NOMO-1 (cell line): ENCODE results near the gene MATN4.

Experiments used
- DNase-seq, 2 experiments: peaks; one replicate each; lab custom pipeline; 2025; ENCODE audit not compliant: unreplicated experiment in 2 of 2; lab: John Stamatoyannopoulos, UW

Gene MATN4

DNA sequence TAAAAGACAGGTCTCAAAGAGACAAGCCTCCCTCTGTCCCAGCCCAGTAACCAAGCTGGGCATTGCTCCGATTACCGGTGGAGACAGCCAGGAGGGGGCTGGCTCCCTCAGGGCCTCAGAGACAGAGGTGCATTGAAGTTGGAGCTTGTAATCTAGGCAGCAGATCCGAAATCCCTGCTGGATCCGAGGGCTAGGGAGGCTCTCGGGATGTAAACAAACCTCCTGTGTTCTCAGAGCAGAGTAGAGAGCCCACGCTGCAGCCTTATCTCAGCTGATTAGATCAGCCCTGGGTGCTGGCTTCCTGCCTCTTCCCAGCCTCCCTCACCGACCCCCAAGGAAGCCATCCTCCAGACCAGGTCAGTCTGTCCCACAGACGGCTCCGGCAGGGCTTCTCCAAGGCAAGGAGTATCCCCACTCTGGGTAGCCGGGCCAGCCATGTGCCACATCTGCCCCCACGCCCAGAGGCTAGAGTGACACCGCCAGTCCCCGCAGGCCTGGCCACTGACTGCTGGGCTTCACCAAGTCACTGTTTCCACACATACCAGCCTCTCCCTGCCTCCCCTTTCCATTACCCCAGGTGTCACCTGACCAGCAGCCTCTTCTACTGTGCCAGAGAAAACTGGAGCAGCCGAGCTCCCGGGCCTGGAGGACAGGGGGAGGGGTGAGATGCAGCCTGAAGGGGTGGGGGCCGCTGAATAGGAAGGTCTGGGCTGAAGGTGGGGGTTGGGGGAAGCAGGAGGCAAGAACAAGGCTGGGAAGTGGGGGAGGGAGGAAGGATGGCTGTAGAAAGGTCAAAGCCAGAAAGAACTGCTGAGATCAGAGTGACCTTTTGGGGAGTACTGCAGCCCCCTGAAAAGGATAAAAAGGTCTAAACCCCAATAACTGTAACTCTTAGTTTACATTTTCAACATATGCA, 34.1 kb upstream of the MATN4 start:
- DNase-seq, result no peak

DNA sequence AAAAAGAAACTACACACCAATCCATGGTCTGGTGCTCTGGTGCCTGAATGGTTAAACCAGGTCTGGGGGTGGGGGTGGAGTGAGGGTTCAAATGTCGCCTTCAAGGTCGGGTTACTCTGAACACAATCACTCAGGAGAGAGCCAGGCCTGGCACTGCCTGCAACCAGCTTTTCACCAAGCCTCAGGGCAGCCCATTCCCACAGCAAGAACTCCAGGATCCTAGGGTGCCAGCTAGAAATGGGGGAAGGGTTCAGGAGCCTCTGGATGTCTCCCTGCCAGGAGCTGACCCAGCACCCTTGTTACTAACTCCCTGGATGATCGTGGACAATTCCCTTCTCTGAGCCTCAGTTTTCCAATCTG, 33.5 kb upstream of the MATN4 start:
- no peak for DNase-seq

DNA sequence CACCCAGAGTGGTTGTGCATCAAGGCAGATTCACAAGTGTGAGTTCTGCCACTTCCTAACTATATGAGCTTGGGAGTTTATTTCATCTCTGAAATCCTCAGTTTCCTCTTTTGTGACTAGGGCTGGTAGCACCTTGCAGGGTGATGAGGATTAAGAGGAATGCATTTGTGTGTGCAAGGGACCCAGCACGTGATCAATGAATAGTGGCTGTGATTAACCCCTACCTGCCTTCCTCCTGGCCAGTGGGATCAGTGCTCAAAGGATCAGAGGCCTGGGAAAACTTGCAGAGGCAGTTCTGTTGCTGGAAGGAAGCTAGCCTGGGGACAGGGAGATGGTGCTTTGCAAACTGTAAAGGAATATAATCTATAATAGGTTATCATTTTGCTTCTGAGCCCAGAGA, 32.9 kb upstream of the MATN4 start:
- DNase-seq, result no peak

DNA sequence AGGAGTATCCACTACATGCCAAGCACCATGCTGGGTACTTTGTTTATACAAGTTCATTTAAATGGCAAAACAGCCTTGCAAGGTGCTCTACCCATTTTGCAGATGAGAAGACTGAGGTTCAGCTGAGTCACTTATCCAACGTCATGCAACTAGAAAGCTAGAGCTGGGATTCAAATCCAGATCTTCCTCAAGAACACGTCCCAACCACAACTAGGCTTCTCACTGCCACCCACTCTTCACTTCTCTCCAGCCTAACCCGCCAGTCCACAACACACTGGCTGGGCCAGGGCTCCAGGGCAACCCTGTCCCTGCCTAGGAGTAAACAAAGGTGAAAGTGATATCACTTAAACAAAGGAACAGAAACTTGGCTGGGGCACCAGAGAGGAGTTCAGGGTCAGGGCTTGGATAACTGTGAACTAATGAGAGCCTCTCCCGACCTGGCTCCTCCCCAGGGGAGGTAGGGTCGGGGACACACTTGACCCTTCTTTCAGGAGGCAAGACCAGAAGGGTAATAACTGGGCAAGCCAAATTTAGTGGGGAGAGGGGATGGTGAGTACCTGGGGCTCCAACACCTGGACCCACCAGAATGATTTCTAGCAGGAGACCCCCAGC, 32.2 kb upstream of the MATN4 start:
- DNase-seq, result no peak

DNA sequence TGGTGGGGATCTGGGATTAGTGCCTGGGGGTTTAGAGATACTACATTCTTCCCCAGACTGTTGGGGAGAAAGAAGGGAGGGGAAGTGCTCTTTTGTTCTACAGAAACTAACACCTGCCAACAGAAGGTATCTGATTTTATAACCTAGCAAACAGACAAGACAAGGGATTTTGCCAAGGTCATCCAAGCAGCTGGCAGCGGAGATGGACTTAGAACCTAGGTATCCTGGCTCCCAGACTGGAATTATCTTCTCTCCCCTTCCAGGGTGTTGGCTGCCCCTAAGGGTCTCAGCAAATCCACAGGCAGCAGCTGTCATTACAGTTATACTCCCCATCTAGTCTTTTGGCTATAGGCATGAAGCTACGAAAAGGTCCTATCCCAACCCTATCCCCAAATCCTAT, 31.7 kb upstream of the MATN4 start:
- no peak for DNase-seq

DNA sequence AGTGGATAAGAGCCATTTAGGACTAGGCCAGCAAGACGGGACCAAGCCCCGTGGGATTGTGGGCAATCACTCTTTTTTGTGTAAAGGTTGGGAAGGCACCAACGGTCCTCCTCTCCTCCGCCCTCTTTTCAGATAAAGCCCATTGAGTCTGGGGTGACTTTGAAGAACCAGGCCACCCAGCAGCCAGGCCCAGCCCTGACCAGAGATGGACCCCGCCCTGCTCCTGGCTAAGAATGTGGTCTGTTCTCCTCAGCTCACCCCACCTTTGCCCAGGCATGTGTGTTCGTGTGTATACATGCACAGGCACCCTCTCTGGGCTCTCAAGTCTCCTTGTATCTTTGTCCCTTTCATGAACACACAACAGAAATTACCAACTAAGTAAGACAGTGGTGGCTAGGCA, 31.0 kb upstream of the MATN4 start:
- no peak for DNase-seq

DNA sequence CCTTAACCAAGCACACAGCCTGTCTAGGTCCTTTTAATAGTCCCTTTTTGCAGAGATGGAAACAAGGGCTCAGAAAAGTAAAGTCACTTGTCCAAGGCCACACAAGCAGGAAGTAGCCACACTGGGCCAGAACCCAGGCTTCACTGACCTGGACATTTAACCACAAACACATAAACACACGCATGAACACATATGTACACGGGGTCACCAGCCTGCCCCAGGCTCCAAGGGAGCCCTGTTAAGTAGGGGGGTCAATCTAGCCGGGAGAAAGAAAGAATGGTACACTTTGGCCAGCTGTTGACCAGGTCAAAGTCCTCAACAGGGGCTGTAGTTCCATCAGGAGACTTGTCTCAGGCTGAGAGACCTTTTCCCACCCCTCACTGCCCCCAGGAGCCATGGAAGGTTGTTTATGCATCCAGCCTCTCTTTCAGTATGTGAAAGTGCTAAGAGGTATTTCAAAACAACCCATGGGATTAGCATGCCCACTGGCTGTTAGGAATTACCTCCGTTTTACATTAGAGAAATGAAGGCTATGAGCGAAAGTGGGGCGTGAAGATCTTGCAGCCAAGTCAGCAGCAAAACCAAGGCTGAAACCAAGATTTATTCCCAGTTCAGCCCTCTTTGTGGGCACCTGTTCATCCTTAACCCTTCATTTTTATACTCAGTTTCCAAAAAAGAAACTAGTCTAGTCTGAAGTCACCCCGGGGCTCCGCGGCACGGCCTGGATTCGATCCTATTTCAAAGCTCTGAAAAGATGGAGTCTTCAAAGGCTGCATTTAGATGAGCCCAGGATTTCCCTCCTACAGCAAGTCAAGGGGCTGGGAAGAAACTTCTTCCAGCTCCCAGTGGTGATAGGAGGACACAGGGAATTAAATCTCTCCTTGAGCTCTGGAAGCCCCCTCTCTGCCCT, 30.3 kb upstream of the MATN4 start:
- DNase-seq, result no peak

DNA sequence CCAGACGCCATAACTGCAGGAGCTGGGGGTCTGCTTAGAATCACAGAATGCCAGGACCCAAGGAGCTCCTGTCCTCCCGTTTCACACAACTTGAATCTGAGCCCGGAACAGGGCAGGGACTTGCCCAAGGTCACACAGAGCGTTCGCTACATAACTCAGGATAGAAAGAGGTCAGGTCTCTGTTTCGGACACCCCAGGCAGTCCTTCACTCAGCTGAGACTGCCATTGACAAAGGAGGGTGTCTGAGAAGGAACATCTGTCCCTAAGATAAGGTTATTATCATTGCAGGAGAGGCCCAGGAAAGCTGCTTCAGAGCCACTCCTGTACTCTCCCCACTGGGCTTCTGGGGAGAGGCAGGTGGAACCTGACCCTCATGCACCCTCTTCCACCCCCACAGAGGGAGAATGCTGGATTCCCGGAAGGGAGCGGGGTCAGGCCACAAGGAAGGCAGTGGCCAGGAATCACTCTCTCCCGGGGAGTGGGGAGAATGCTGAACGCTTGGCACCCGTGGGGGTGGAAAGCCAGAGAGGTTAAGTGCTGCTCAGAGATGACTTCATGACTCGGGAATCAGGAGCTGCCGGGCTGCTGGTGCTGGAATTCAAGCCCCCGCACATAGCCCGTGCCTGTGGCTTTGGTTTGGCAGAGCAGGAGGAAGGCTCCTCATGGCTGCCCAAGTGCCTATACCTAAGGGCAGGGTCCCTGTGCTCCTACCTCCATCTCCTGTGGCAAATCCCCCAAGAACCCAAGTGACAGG, 29.4 kb upstream of the MATN4 start:
- no peak for DNase-seq

DNA sequence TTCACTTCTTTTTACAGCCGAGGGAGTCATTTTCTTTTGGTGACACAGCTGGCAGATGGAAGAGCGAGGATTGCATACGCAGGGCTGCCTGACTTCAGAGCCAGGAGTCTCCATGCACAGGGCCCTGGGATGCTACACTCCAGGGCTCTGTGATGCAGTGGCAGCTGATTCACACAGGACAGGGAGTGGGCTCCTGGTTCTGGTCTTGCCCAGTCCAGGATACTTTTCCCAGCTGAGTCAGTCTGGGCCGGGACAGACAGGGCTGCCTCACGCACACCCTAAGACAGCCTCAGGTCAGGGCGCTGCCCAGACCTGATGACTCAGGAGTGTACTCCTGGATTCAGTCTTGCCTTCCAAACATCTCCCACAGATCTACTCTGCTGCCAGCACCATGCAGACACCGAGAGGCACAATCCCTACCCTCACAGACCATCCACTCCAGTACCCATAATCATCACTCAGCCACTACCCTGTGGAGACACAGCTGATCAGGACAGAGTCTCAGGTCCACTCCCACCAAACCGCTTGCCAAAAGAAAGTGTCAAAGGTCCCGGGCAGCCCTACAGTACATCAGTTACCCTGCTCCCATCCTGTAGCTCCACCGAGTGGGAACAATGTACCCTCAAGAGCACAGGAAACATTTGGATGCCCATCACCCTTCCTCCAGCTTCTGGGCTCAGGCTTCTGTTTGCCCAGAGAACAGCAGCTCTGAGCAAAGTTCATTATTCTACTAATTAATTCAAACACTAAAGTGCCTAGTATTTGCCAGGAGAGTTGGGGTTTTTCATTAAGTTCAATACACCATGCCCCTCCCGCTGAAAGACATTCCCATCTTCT, 28.6 kb upstream of the MATN4 start:
- DNase-seq, result no peak

DNA sequence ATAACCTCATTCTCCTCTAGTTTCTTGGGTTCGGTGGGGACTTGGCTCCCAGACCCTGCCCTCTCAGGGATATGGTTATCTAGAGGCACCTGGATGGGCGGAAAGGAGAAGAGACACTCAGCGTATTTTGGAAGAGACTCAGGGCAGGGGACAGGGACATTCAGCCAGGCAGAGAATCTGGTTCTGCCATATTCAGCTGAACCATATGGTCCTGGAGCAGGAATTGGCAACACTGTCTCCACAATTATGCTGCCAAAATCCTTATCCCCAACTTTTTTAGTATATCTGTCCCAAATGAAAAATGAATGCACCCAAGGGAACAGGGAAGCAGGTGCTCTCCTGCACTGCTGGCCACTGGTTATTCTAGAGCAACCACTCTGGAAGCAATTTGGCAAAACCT, 22.4 kb upstream of the MATN4 start:
- no peak for DNase-seq

DNA sequence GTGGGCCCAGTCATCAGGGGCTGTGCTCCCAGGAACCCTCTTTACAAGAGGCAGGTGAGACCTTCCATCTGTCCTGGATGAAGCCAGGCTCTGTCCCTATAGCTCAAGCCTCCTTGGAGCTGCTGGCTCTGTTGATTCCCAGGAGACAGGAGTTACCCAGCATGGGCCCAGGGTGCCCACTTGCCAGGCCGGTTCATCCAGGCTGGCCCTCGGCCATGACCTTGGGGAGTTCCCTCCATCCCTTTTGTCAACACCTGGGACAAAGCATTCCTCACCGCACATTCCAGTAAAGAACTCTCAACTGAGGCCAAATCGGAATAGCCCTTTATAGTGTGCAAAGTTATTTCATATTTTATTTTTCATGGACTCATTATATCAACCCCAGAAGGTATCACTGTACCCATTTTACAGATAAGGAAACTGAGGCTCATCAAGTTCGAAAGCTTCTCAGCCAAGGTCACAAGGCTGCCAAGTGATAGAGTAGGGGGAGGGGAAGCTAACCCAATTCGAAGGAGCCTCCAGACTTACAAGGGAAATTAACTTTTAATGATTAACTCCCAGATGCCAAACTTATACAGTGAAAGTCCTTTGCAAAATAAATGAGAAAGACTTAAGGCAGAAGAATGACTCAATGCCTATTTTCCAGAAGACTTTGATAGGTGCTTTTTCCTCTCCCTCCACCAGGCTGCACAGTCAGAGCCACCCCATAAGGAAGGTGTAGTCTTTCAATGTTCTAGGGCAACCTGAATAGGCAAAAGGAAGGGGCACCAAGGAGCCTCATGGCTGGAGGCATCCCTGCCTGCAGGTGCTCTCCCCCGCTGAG, 21.6 kb upstream of the MATN4 start:
- DNase-seq, result no peak

DNA sequence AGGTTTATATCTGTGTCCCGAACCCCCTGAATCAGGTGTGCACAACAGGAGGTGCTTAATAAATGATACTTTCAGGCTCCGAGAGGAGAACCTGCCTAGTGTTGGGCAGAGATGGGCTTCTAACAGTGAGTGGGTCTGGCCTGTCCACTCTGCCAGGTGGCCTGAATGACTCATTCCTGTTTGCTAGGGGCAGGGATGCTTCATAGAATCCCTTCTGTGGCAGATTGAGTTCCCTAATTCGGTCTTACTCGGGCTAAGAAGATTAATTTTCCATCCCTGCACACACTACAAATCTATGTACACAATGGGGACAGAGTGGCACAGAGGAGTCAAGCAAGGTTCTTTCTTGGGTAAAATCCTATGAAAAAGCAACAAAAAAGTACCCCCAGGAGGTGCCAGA, 20.4 kb upstream of the MATN4 start:
- DNase-seq, result no peak

DNA sequence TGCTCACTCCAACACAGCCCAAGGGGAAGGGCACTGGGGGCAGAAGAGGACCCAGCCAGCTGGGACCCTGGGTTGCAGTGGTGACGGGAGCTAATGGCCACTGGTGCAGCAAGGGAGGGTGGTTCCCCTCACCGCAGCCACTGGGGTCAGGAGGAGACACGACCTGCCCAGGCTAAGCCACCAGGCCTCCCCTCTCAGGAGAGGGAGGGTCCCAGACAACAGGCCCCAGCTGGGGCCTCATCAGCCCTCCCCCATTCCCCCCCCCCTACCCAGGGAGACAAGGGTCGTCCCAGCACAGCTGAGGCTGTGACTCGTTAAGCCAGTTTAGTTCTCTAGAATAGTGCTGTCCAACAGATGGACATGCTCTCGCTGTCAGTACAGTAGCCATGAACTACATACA, 17.3 kb upstream of the MATN4 start:
- DNase-seq, result no peak

DNA sequence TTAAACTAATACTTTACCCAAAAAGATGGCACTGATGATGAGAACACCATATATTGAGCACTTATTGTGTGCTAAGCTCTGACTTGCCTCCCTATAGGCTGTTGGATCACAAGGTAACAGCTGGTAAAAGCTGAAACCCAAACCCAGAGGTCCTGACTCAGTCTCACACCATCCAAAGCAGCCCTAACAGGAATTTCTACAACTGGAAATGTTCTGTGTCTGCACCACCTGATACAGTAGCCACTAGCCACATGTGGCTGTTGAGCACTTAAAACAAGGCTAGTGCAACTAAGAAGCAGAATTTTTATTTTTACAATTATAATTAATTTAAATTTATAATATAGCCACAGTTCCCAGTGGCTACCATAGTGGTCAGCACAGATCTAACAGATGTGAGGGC, 15.6 kb upstream of the MATN4 start:
- no peak for DNase-seq

DNA sequence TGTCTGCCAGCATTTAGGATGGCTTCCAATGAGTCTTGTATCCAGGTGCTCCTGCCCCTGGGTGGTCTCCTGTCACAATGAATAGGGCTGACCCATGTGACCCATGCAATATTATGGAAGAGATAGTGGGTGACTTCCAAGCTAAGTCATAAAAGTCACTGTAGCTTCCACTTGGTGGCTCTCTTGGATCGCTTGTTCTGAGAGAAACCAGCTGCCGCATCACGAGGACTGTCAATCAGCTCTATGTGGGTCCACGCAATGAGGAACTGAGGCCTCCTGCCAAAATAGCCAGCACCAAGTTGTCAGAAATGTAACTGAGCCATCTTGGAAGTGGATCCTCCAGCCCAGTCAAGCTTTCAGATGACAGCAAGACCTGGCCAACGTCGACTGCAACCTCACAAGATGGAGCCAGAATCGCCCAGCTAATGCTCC, 14.9 kb upstream of the MATN4 start:
- DNase-seq, result peak; percentile 76 to 93

DNA sequence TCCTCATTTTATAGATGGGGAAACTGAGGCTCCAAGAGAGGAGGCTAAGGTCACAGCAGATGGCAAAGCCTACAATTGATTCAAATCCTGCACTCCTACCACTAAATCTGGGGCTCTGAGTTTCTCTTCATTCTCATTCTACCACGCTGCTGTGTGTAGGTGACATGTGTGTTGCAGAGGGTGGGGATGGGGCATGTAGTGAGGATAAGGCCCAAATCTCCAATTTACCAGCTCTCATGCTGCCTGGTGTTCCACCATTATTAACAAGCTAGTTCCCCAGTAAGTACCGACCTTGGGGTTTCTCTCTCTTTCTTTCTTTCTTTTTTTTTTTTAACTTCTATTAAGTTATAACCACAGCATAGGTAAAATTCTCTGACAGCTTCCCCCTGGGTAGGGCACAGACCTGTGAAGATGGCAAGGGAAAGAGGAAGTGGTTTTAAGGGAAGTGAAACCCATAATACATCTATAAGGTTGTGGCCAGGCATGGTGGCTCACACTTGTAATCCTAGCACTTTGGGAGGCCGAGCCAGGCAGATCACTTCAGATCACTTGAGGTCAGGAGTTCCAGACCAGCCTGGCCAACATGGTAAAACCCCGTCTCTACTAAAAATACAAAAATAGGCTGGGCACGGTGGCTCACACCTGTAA, 13.0 kb upstream of the MATN4 start:
- peak; percentile 79 to 95 for DNase-seq

DNA sequence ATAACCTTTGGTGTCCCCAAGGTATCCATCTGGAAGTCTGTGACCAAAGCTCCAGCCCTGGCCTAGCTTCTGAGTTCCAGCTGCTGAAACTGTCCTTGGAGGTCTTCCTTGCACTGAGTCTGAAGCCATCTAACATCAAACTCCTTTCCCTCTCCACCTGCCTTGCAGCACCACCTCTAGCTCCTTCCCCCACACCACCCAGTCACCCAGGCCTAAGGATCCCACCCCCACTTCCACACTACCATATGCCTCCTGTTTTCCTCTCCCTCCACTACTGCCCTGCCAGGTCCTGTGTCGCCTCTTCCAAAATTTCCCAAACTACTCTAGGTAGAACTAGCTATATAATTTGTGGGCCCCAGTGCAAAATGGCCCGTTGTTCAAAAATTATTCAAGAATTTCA, 10.8 kb upstream of the MATN4 start:
- peak in 1 of 2 experiments; percentile 39 for DNase-seq

DNA sequence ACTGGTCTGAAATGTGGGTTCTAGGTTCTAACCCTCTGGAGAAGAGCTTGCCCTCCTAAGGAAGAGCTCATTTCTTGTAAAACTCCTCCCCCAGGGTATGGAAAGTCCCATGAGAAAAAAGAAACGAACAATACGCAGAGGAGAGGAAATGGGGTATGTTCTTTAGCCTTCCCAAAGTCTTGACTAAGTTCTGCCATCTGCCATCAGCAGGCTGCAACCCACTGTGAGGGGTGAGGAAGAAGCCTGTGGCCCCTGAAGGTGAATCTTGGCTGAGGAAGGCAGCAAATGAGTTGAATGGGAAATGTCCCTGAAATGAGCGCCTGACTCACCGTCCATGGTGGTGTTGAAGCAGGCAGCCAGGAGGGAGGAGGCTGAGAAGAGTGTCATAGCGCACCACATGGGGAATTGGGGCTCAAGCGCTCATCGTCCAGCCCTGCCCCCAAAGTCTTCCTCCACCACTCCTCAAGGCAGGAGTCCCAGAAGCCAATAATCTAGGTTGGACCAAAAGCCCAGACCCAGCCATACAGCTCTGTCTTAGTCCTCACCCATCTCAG, 10.4 kb upstream of the MATN4 start:
- DNase-seq, result no peak
